ENCODE results near the gene CA10. TPM values are rescaled to one million over a fixed set of nuclear protein-coding genes. Genes with fewer than 3 reads are reported as not detected.

The CA10 gene
- polyA plus RNA-seq, 1 donor from 2014 or later, result 6.2 TPM

DNA sequence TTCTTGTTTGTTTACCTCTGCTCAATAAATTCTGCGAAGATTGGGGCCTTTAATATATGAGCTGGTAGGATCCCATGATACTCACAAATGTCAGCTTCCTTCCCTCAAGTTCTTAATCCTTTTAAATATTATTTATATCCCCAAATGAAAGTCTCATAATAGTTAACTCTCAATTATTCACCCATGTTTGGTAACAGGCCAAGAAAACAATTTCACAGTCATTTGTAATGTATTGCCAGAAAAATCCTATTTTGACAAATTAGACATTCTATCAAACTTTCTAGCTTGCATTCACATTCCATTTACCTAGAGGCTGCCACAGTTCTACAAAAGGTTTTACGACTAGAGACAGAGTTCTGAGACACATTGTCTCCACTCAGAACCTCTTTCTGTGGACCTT lies 457.0 kb downstream of the CA10 start:
- H3F3A ChIP-seq (ENCODE audit: insufficient read depth, low read length, poor library complexity, severe bottlenecking), result no peaks in the 10 kb centered on the region
- TF ChIP-seq SMC3 (conservative IDR thresholded peaks at IDR 0.05; ENCODE audit: poor library complexity) (no peak), TAF1 (IDR thresholded peaks at IDR 0.05; ENCODE audit: low read depth) (no peak), EP300 (conservative IDR thresholded peaks at IDR 0.05; ENCODE audit: poor library complexity, severe bottlenecking) (no peak), MXI1 (conservative IDR thresholded peaks at IDR 0.05; ENCODE audit: poor library complexity, severe bottlenecking) (no peak), POLR2AphosphoS5 (IDR thresholded peaks at IDR 0.05) (no peak), RAD21 (conservative IDR thresholded peaks at IDR 0.05) (no peak), EZH2 (IDR thresholded peaks at IDR 0.05; ENCODE audit: borderline replicate concordance, insufficient read depth, low read length, poor library complexity, severe bottlenecking) (no peak)
- TF ChIP-seq, protein P1, sequence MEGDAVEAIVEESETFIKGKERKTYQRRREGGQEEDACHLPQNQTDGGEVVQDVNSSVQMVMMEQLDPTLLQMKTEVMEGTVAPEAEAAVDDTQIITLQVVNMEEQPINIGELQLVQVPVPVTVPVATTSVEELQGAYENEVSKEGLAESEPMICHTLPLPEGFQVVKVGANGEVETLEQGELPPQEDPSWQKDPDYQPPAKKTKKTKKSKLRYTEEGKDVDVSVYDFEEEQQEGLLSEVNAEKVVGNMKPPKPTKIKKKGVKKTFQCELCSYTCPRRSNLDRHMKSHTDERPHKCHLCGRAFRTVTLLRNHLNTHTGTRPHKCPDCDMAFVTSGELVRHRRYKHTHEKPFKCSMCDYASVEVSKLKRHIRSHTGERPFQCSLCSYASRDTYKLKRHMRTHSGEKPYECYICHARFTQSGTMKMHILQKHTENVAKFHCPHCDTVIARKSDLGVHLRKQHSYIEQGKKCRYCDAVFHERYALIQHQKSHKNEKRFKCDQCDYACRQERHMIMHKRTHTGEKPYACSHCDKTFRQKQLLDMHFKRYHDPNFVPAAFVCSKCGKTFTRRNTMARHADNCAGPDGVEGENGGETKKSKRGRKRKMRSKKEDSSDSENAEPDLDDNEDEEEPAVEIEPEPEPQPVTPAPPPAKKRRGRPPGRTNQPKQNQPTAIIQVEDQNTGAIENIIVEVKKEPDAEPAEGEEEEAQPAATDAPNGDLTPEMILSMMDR (IDR thresholded peaks at IDR 0.05; ENCODE audit: poor library complexity, severe bottlenecking), result no peak
- TF ChIP-seq, protein P2, sequence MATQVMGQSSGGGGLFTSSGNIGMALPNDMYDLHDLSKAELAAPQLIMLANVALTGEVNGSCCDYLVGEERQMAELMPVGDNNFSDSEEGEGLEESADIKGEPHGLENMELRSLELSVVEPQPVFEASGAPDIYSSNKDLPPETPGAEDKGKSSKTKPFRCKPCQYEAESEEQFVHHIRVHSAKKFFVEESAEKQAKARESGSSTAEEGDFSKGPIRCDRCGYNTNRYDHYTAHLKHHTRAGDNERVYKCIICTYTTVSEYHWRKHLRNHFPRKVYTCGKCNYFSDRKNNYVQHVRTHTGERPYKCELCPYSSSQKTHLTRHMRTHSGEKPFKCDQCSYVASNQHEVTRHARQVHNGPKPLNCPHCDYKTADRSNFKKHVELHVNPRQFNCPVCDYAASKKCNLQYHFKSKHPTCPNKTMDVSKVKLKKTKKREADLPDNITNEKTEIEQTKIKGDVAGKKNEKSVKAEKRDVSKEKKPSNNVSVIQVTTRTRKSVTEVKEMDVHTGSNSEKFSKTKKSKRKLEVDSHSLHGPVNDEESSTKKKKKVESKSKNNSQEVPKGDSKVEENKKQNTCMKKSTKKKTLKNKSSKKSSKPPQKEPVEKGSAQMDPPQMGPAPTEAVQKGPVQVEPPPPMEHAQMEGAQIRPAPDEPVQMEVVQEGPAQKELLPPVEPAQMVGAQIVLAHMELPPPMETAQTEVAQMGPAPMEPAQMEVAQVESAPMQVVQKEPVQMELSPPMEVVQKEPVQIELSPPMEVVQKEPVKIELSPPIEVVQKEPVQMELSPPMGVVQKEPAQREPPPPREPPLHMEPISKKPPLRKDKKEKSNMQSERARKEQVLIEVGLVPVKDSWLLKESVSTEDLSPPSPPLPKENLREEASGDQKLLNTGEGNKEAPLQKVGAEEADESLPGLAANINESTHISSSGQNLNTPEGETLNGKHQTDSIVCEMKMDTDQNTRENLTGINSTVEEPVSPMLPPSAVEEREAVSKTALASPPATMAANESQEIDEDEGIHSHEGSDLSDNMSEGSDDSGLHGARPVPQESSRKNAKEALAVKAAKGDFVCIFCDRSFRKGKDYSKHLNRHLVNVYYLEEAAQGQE (IDR thresholded peaks at IDR 0.05; ENCODE audit: borderline replicate concordance), result no peak
- no peaks in the 10 kb centered on the region for H3K27me3 ChIP-seq (ENCODE audit: insufficient read depth, low read depth, low read length)
- no peaks in the 10 kb centered on the region for H3K79me2 ChIP-seq (replicated peaks; ENCODE audit: insufficient read depth, low read length)
- H4K20me1 ChIP-seq (ENCODE audit: insufficient read depth), result no peaks in the 10 kb centered on the region
- H3K9me2 ChIP-seq (ENCODE audit: insufficient read depth, low read length), result no peaks in the 10 kb centered on the region
- no peaks in the 10 kb centered on the region for H3K9me3 ChIP-seq (ENCODE audit: low read length)
- no peak overlapping the region for H3K27ac ChIP-seq (ENCODE audit: low read length)
- H3K4me3 ChIP-seq (ENCODE audit: low read length), result no peak overlapping the region
- H3K4me2 ChIP-seq (ENCODE audit: low read length), result no peak overlapping the region
- H2AFZ ChIP-seq (ENCODE audit: low read depth, low read length), result no peak overlapping the region
- H3K36me3 ChIP-seq (ENCODE audit: insufficient read depth, low read length), result no peaks in the 10 kb centered on the region
- no peak overlapping the region for H3K9ac ChIP-seq (ENCODE audit: low read length)

DNA sequence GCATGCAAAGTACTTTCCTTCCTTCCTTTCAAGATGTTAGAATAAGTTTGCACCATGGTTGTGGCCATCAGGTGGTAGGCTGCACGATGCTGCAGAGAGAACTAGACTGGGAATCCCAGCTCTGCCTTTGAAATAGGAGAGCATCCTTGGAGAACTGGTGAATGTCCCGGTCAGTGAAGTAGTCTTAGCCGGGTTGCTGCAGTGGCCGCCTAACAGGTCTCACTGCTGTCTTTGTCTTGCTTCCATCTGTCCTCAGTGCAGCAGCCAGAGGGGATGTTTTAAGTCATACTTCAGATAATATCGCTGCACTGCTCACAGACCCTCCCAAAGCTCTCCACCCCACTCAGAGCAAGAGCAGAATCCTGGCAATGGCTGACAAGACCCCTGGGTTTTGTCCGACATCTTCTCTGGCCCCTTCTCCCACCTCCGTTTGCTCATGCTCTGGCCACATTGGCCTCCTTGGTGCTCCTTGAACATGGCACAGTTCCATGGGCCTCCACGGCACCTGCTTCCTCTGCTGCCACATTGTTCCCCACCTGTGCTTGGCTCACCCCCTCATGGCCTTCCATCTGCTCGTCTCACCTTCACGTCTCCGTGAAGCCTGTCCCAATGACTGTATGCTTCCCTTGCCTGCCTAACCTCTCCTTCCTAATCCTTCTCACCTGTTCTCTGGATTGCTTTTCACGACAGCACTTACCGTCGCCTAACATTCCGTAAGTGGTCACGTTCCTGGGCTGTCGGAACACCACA lies 458.3 kb downstream of the CA10 start:
- Histone ChIP-seq H4K20me1 (ENCODE audit: insufficient read depth) (no peaks in the 10 kb centered on the region), H3K9me3 (ENCODE audit: low read length) (no peaks in the 10 kb centered on the region), H3F3A (ENCODE audit: insufficient read depth, low read length, poor library complexity, severe bottlenecking) (no peaks in the 10 kb centered on the region), H3K9me2 (ENCODE audit: insufficient read depth, low read length) (no peaks in the 10 kb centered on the region), H3K79me2 (replicated peaks; ENCODE audit: insufficient read depth, low read length) (no peaks in the 10 kb centered on the region), H3K27me3 (ENCODE audit: insufficient read depth, low read depth, low read length) (no peaks in the 10 kb centered on the region), H3K4me3 (ENCODE audit: low read length) (no peak overlapping the region), H3K36me3 (ENCODE audit: insufficient read depth, low read length) (no peaks in the 10 kb centered on the region), H3K9ac (ENCODE audit: low read length) (no peak overlapping the region), H2AFZ (ENCODE audit: low read depth, low read length) (no peak overlapping the region), H3K4me2 (ENCODE audit: low read length) (no peak overlapping the region), H3K27ac (ENCODE audit: low read length) (no peak overlapping the region)
- TF ChIP-seq MXI1 (conservative IDR thresholded peaks at IDR 0.05; ENCODE audit: poor library complexity, severe bottlenecking) (no peak), EZH2 (IDR thresholded peaks at IDR 0.05; ENCODE audit: borderline replicate concordance, insufficient read depth, low read length, poor library complexity, severe bottlenecking) (no peak)
